ENCODE results near the gene BSPRY. TPM values are rescaled to one million over a fixed set of nuclear protein-coding genes. Genes with fewer than 3 reads are reported as not detected.
"Not testable (repeated sequence)": the region's sequence is repeated elsewhere in the genome, so short reads cannot be mapped to it uniquely, and the experiment has no call there.

BSPRY gene
- total RNA-seq, 1 donor from 2014 or later, result 9.0 TPM

DNA sequence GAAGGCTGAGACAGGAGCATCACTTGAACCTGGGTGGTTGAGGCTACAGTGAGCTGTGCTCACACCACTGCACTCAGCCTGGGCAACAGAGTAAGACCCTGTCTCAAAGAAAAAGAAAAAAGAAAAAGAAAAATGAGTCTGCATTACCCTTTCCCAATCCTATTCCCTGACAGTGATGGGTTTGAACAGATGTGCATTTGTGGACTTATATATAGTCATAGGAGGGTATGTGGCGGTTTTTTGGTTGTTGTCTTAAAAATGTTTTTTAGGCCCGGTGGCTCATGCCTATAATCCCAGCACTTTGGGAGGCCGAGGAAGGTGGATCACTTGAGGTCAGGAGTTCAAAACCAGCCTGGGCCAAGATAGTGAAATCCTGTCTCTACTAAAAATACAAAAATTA, 14.0 kb downstream of the BSPRY start:
- peaks cover 7% of the 10 kb centered on the region for H3K4me1 Mint-ChIP-seq (ENCODE audit: unreplicated experiment)
- TF ChIP-seq, protein P1, sequence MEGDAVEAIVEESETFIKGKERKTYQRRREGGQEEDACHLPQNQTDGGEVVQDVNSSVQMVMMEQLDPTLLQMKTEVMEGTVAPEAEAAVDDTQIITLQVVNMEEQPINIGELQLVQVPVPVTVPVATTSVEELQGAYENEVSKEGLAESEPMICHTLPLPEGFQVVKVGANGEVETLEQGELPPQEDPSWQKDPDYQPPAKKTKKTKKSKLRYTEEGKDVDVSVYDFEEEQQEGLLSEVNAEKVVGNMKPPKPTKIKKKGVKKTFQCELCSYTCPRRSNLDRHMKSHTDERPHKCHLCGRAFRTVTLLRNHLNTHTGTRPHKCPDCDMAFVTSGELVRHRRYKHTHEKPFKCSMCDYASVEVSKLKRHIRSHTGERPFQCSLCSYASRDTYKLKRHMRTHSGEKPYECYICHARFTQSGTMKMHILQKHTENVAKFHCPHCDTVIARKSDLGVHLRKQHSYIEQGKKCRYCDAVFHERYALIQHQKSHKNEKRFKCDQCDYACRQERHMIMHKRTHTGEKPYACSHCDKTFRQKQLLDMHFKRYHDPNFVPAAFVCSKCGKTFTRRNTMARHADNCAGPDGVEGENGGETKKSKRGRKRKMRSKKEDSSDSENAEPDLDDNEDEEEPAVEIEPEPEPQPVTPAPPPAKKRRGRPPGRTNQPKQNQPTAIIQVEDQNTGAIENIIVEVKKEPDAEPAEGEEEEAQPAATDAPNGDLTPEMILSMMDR (conservative IDR thresholded peaks at IDR 0.05), result no peak

GRCh38 chr9:113364951-113365350, 15.6 kb downstream of the BSPRY start:
- H3K4me1 Mint-ChIP-seq (ENCODE audit: unreplicated experiment), result peaks cover 7% of the 10 kb centered on the region
- H3K27me3 Mint-ChIP-seq, result no peaks in the 10 kb centered on the region
- TF ChIP-seq, protein P1 (conservative IDR thresholded peaks at IDR 0.05), result no peak
- no peak overlapping the region for H3K27ac Mint-ChIP-seq
- H3K36me3 Mint-ChIP-seq, result peaks cover 3% of the 10 kb centered on the region
- H3K9me3 Mint-ChIP-seq, result no peaks in the 10 kb centered on the region
- no peak overlapping the region for H3K4me3 Mint-ChIP-seq
- DNase-seq (ENCODE audit: extremely low spot score, unreplicated experiment), result no peak

More for the DNA sequence above, 14.0 kb downstream of the BSPRY start:
- H3K27ac Mint-ChIP-seq, result no peak overlapping the region
- H3K9me3 Mint-ChIP-seq, result no peaks in the 10 kb centered on the region
- H3K36me3 Mint-ChIP-seq, result no peaks in the 10 kb centered on the region
- no peak overlapping the region for H3K4me3 Mint-ChIP-seq
- H3K27me3 Mint-ChIP-seq, result no peaks in the 10 kb centered on the region
- no peak for DNase-seq (ENCODE audit: extremely low spot score, unreplicated experiment)

- H3K27ac Mint-ChIP-seq, H3K27me3 Mint-ChIP-seq: not testable (repeated sequence)
Measured at GRCh38 chr9:113365652-113366051, 16.3 kb downstream of the BSPRY start.

GRCh38 chr9:113368348-113368981, 19.1 kb downstream of the BSPRY start:
- TF ChIP-seq, protein P1 (conservative IDR thresholded peaks at IDR 0.05), result no peak
- H3K27me3 Mint-ChIP-seq, result no peaks in the 10 kb centered on the region
- H3K36me3 Mint-ChIP-seq, result peaks cover 6% of the 10 kb centered on the region
- DNase-seq (ENCODE audit: extremely low spot score, unreplicated experiment), result no peak
- H3K4me1 Mint-ChIP-seq (ENCODE audit: unreplicated experiment), result no peaks in the 10 kb centered on the region
- H3K4me3 Mint-ChIP-seq, result no peak overlapping the region
- no peak overlapping the region for H3K27ac Mint-ChIP-seq
- H3K9me3 Mint-ChIP-seq, result no peaks in the 10 kb centered on the region

More at GRCh38 chr9:113365652-113366051, 16.3 kb downstream of the BSPRY start:
- not testable (repeated sequence) for H3K9me3 Mint-ChIP-seq; DNase-seq (ENCODE audit: extremely low spot score, unreplicated experiment); H3K4me1 Mint-ChIP-seq (ENCODE audit: unreplicated experiment); H3K36me3 Mint-ChIP-seq; H3K4me3 Mint-ChIP-seq

DNA sequence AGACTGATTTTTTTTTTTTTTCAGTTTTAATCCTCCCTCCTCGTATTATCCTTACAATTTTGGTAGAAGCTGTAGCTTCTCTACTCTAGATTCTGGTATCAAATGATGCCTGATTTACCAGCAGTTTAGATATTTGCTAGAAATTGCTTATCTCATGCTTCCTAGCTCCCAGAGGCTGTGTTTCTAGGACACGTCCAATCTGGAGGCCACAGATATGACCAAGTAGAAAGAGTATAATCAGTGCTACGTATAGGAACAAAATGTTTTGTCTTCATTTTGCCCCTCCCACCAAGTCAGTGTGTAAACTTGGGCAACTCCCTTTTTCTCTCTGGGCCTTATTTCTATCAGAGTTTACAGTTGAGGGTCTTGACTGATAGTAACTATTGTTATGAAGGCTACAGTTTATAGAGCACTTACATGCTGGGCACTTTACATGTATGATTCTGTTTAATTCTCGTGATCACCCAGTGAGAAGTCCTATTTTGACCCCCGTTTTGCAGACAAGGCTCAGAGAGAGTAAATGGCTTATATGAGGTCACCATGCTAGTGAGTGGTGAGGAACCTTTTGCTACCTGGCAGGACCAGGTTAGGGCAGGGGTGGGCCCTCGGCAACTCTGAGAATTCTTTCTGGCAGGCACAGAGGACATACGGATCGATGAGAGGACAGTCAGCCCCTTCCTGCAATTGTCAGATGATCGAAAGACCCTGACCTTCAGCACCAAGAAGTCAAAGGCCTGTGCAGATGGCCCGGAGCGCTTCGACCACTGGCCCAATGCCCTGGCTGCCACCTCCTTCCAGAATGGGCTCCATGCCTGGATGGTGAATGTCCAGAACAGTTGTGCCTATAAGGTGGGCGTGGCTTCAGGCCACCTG, 19.9 kb downstream of the BSPRY start:
- Mint-ChIP-seq H3K27ac (no peak overlapping the region), H3K9me3 (no peaks in the 10 kb centered on the region), H3K27me3 (no peaks in the 10 kb centered on the region), H3K36me3 (peaks cover 6% of the 10 kb centered on the region), H3K4me3 (no peak overlapping the region), H3K4me1 (ENCODE audit: unreplicated experiment) (no peaks in the 10 kb centered on the region)
- DNase-seq (ENCODE audit: extremely low spot score, unreplicated experiment), result no peak
- TF ChIP-seq, protein P1 (conservative IDR thresholded peaks at IDR 0.05), result no peak

GRCh38 chr9:113369855-113370140, 20.5 kb downstream of the BSPRY start:
- DNase-seq (ENCODE audit: extremely low spot score, unreplicated experiment), result no peak

More at GRCh38 chr9:113369855-113370140, 20.5 kb downstream of the BSPRY start:
- TF ChIP-seq, protein P1 (conservative IDR thresholded peaks at IDR 0.05), result no peak
- H3K27me3 Mint-ChIP-seq, result no peaks in the 10 kb centered on the region
- no peak overlapping the region for H3K4me3 Mint-ChIP-seq
- no peak overlapping the region for H3K27ac Mint-ChIP-seq
- H3K9me3 Mint-ChIP-seq, result no peaks in the 10 kb centered on the region
- peaks cover 10% of the 10 kb centered on the region for H3K36me3 Mint-ChIP-seq
- H3K4me1 Mint-ChIP-seq (ENCODE audit: unreplicated experiment), result no peaks in the 10 kb centered on the region

All from type B pancreatic cell (in vitro differentiated cells).